ENCODE data around the gene METTL26.
A peak's percentile ranks its signal among the peaks of the same experiment; 100 is the strongest.

The METTL26 gene

GRCh38 chr16:589658-590187, 46.4 kb downstream of the METTL26 start, which contains the start of gene RAB40C:
Gene RAB40C (plus strand): TSS chr16:590066. CDS start chr16:590292, 226 bp downstream.
- H3K4me3 ChIP-seq (ENCODE audit: low read depth, low read length), result peak within 1 kb of the TSS; percentile 91
- DNase-seq (ENCODE audit: low read depth), result peak; percentile 91

GRCh38 chr16:588889-589657, 47.0 kb downstream of the METTL26 start:
- DNase-seq (ENCODE audit: low read depth), result peak; percentile 82
- peak overlapping the region; percentile 82 for H3K4me3 ChIP-seq (ENCODE audit: low read depth, low read length)

- H3K4me3 ChIP-seq (ENCODE audit: low read depth, low read length), result peak overlapping the region; percentile 82
- DNase-seq (ENCODE audit: low read depth), result no peak
Observed at GRCh38 chr16:588639-588888, 47.5 kb downstream of the METTL26 start.

- H3K4me3 ChIP-seq (ENCODE audit: low read depth, low read length), result no peak overlapping the region
- DNase-seq (ENCODE audit: low read depth), result no peak
Observed at GRCh38 chr16:586645-587590, 49.2 kb downstream of the METTL26 start.

- H3K4me3 ChIP-seq (ENCODE audit: low read depth, low read length), result no peak overlapping the region
- no peak for DNase-seq (ENCODE audit: low read depth)
Observed at GRCh38 chr16:586047-586644, 50.0 kb downstream of the METTL26 start.

- no peak overlapping the region for H3K4me3 ChIP-seq (ENCODE audit: low read depth, low read length)
- no peak for DNase-seq (ENCODE audit: low read depth)
Observed at GRCh38 chr16:585351-585750, 50.8 kb downstream of the METTL26 start.
